Renal cortex interstitium (tissue), 3 donors: ENCODE measurements around the gene NKPD1. TPM values are rescaled to one million over a fixed set of nuclear protein-coding genes. Genes with fewer than 3 reads are reported as not detected.

Source experiments
- polyA plus RNA-seq, 3 donors: library from polyadenylated mRNA; unstranded; fragments of 120-200 nt; gene quantifications; one replicate each; pipeline ENCODE4 v1.2.1, GENCODE V29; 2013; ENCODE audit not compliant: insufficient read length in 3 of 3

Gene NKPD1
- polyA plus RNA-seq, 3 donors: 0.09 to 0.38 (median 0.13) TPM

Other genes starting within 250 kb of the NKPD1 start
- 10 to 100 TPM; 11.1 to 13.2 (median 11.4) TPM for gene APOC1, start 246.4 kb downstream of the NKPD1 start, polyA plus RNA-seq
- not detected for gene APOC4, start 218.7 kb downstream of the NKPD1 start, polyA plus RNA-seq
- 10 to 100 TPM; 13.6 to 16.6 (median 13.7) TPM for gene APOC2, start 214.9 kb downstream of the NKPD1 start, polyA plus RNA-seq
- 100 to 1,000 TPM; 113 to 136 (median 125) TPM for gene CLPTM1, start 205.6 kb downstream of the NKPD1 start, polyA plus RNA-seq
- 1 to 10 TPM; 4.0 to 7.8 (median 6.2) TPM for gene RELB, start 159.5 kb downstream of the NKPD1 start, polyA plus RNA-seq
- 10 to 100 TPM; 65.0 to 86.5 (median 69.1) TPM for gene CLASRP, start 121.9 kb downstream of the NKPD1 start, polyA plus RNA-seq
- 1 to 10 TPM in 2 of 3 donors, under 1 TPM in 1; 0.76 to 2.6 (median 1.4) TPM for gene ZNF296, start 84.5 kb downstream of the NKPD1 start, polyA plus RNA-seq
- 10 to 100 TPM; 17.8 to 25.9 (median 22.6) TPM for gene GEMIN7, start 81.7 kb downstream of the NKPD1 start, polyA plus RNA-seq
- gene PPP1R37, start 67.8 kb downstream of the NKPD1 start, polyA plus RNA-seq: 10 to 100 TPM; 23.3 to 39.5 (median 32.4) TPM
- gene TRAPPC6A, start 17.3 kb upstream of the NKPD1 start, polyA plus RNA-seq: 10 to 100 TPM; 29.4 to 46.9 (median 44.5) TPM
- 10 to 100 TPM in 2 of 3 donors, 1 to 10 TPM in 1; 9.1 to 10.5 (median 10.4) TPM for gene BLOC1S3, start 17.8 kb upstream of the NKPD1 start, polyA plus RNA-seq
- gene EXOC3L2, start 84.4 kb upstream of the NKPD1 start, polyA plus RNA-seq: 10 to 100 TPM in 2 of 3 donors, 1 to 10 TPM in 1; 6.1 to 13.1 (median 12.3) TPM
- gene MARK4, start 90.3 kb upstream of the NKPD1 start, polyA plus RNA-seq: 10 to 100 TPM; 39.0 to 43.3 (median 42.4) TPM
- 1 to 10 TPM in 1 of 3 donors, under 1 TPM in 2; 0.42 to 1.6 (median 0.50) TPM for gene CKM, start 161.9 kb upstream of the NKPD1 start, polyA plus RNA-seq
- gene KLC3, start 179.8 kb upstream of the NKPD1 start, polyA plus RNA-seq: 1 to 10 TPM; 1.3 to 2.4 (median 2.0) TPM
- gene ERCC2, start 209.6 kb upstream of the NKPD1 start, polyA plus RNA-seq: 10 to 100 TPM; 33.5 to 36.9 (median 35.5) TPM
- 10 to 100 TPM in 1 of 3 donors, 1 to 10 TPM in 2; 6.1 to 14.7 (median 7.9) TPM for gene PPP1R13L, start 244.1 kb upstream of the NKPD1 start, polyA plus RNA-seq
- gene POLR1G, start 245.7 kb upstream of the NKPD1 start, polyA plus RNA-seq: 1 to 10 TPM; 3.3 to 4.5 (median 4.3) TPM